Caco-2 (cell line): ENCODE measurements around the gene RBM12. TPM values are rescaled to one million over a fixed set of nuclear protein-coding genes. Genes with fewer than 3 reads are reported as not detected.
"Not testable (repeated sequence)": the region's sequence is repeated elsewhere in the genome, so short reads cannot be mapped to it uniquely, and the experiment has no call there.

Experiments used
- BruUV-seq: library from RNA; stranded (reverse); fragments of 400-500 nt; replicated peaks from 2 replicates; lab custom pipeline; 2021; lab: Mats Ljungman, UMichigan
- CTCF ChIA-PET: fragments of 300-600 bp; sonication (Branson Sonifier 250); formaldehyde crosslinking; loops from one replicate; lab custom pipeline; 2022; ENCODE audit warnings: antibody characterized with exemption; lab: Charles Lee
- POLR2A ChIA-PET: fragments of 300-600 bp; sonication (Branson Sonifier 250); formaldehyde crosslinking; loops from one replicate; lab custom pipeline; 2022; ENCODE audit warnings: antibody characterized with exemption; lab: Charles Lee
- DNase-seq, 2 experiments: peaks; one replicate each; pipeline versions ENCODE4 v3.0.0 to v3.0.0-alpha.2; 2020 to 2022
- H3K27me3 ChIP-seq: replicated peaks from 2 replicates; pipeline ENCODE4 v1.6.0; 2011; ENCODE audit warnings: low read length; ENCODE audit not compliant: control insufficient read depth, insufficient read depth
- H3K36me3 ChIP-seq: 2 replicates; pipeline ENCODE4 v1.5.1; 2011; ENCODE audit warnings: low read length; ENCODE audit not compliant: control insufficient read depth, insufficient read depth
- H3K4me1 ChIP-seq: fragments of 250-450 bp; sonication (Bioruptor Pico); 2 replicates; pipeline ENCODE4 v1.5.1; 2020; ENCODE audit warnings: mild to moderate bottlenecking
- H3K4me3 ChIP-seq: 2 replicates; pipeline ENCODE4 v1.5.1; 2011; ENCODE audit warnings: low read depth, mild to moderate bottlenecking, control low read depth, low read length
- H3K9me3 ChIP-seq: fragments of 250-450 bp; sonication (Bioruptor Pico); 2 replicates; pipeline ENCODE4 v1.5.1; 2020; ENCODE audit warnings: mild to moderate bottlenecking, moderate library complexity
- H3K27ac Mint-ChIP-seq: one replicate; pipeline ENCODE4 v1.8.0; 2022; ENCODE audit warnings: mixed read lengths; ENCODE audit not compliant: unreplicated experiment
- H3K27me3 Mint-ChIP-seq: one replicate; pipeline ENCODE4 v1.8.0; 2022; ENCODE audit warnings: mixed read lengths; ENCODE audit not compliant: insufficient read depth, unreplicated experiment
- H3K36me3 Mint-ChIP-seq: one replicate; pipeline ENCODE4 v1.8.0; 2022; ENCODE audit warnings: mild to moderate bottlenecking, mixed read lengths; ENCODE audit not compliant: insufficient read depth, unreplicated experiment
- H3K4me1 Mint-ChIP-seq: one replicate; pipeline ENCODE4 v1.8.0; 2022; ENCODE audit warnings: low read depth, mixed read lengths; ENCODE audit not compliant: unreplicated experiment
- H3K4me3 Mint-ChIP-seq: one replicate; pipeline ENCODE4 v1.8.0; 2022; ENCODE audit warnings: mild to moderate bottlenecking, moderate library complexity, mixed read lengths; ENCODE audit not compliant: unreplicated experiment
- H3K9me3 Mint-ChIP-seq: one replicate; pipeline ENCODE4 v1.8.0; 2022; ENCODE audit warnings: mixed read lengths; ENCODE audit not compliant: unreplicated experiment
- CTCF ChIP-seq, 2 experiments: fragments of 200-600 bp in 1 of 2; IDR thresholded peaks; 1 replicate in 1 of 2; 2 replicates in 1 of 2; pipeline versions ENCODE4 v1.5.1 to v1.8.0; 2011 to 2022; ENCODE audit warnings: antibody characterized with exemption in 1 of 2, control low read depth in 1 of 2, inconsistent platforms in 1 of 2, low read depth in 1 of 2, low read length in 1 of 2, mild to moderate bottlenecking in 1 of 2, moderate library complexity in 1 of 2; ENCODE audit not compliant: insufficient read depth in 1 of 2, severe bottlenecking in 1 of 2, unreplicated experiment in 1 of 2
- intact Hi-C: fragments of 100-400 bp; cut with micrococcal nuclease; formaldehyde crosslinking; loops from one replicate; pipeline ENCODE4 v1.10.0; 2022; ENCODE audit not compliant: unreplicated experiment
- total RNA-seq: library from RNA; stranded (reverse); gene quantifications from 2 replicates; pipeline ENCODE4 v1.2.3, GENCODE V29; 2022

The RBM12 gene
- total RNA-seq, 1 experiment from 2014 or later: 147 TPM

GRCh38 chr20:35709259-35709658 lies 44.6 kb upstream of the RBM12 start:
- peaks cover 13% of the 10 kb centered on the region for H3K36me3 ChIP-seq
- no TSS peak for BruUV-seq
- intact Hi-C loops: no loop called here
- Mint-ChIP-seq H3K4me3 (no peak overlapping the region), H3K27me3 (no peaks in the 10 kb centered on the region), H3K9me3 (no peaks in the 10 kb centered on the region), H3K27ac (peak overlapping the region; percentile 4), H3K36me3 (peaks cover 100% of the 10 kb centered on the region), H3K4me1 (peaks cover 10% of the 10 kb centered on the region)
- no peaks in the 10 kb centered on the region for H3K4me1 ChIP-seq
- DNase-seq: no peak
- TF ChIP-seq CTCF (IDR thresholded peaks at IDR 0.05; ENCODE audit: insufficient read depth in 1 of 2, low read depth in 1 of 2, low read length in 1 of 2, severe bottlenecking in 1 of 2, unreplicated experiment in 1 of 2): no peak
- POLR2A ChIA-PET: interaction anchor here (0.9 to 1.0 kb wide), 2 partner anchors 10 to 33 kb away, joined by 4 to 10 read pairs; partner anchors contain the start of genes NFS1, RBM39 and ROMO1
- H3K4me3 ChIP-seq: no peak overlapping the region
- H3K9me3 ChIP-seq: no peaks in the 10 kb centered on the region
- no peaks in the 10 kb centered on the region for H3K27me3 ChIP-seq
- CTCF ChIA-PET: no interaction called here

GRCh38 chr20:35708502-35708901 lies 43.8 kb upstream of the RBM12 start:
- H3K36me3 Mint-ChIP-seq: peaks cover 100% of the 10 kb centered on the region
- H3K27me3 Mint-ChIP-seq: no peaks in the 10 kb centered on the region
- Histone ChIP-seq H3K4me3 (no peak overlapping the region), H3K36me3 (peaks cover 10% of the 10 kb centered on the region), H3K9me3 (no peaks in the 10 kb centered on the region), H3K4me1 (no peaks in the 10 kb centered on the region), H3K27me3 (no peaks in the 10 kb centered on the region)
- intact Hi-C loops: no loop called here
- ChIA-PET CTCF (no interaction called here), POLR2A (interaction anchor here (0.5 to 1.0 kb wide), 5 partner anchors 15 to 255 kb away, joined by 3 to 19 read pairs (median 4); partner anchors contain the start of gene RBM39)
- TSS peak; percentile 0 for BruUV-seq
- H3K27ac Mint-ChIP-seq: no peak overlapping the region
- no peaks in the 10 kb centered on the region for H3K9me3 Mint-ChIP-seq
- no peak for DNase-seq
- peaks cover 17% of the 10 kb centered on the region for H3K4me1 Mint-ChIP-seq
- no peak overlapping the region for H3K4me3 Mint-ChIP-seq
- TF ChIP-seq CTCF (IDR thresholded peaks at IDR 0.05; ENCODE audit: insufficient read depth in 1 of 2, low read depth in 1 of 2, low read length in 1 of 2, severe bottlenecking in 1 of 2, unreplicated experiment in 1 of 2): no peak

- H3K9me3 ChIP-seq, BruUV-seq, DNase-seq, H3K4me1 ChIP-seq, H3K27ac Mint-ChIP-seq, H3K27me3 Mint-ChIP-seq, H3K4me3 Mint-ChIP-seq, CTCF ChIA-PET, H3K27me3 ChIP-seq, H3K9me3 Mint-ChIP-seq, H3K4me3 ChIP-seq, H3K36me3 ChIP-seq, intact Hi-C loops: not testable (repeated sequence)
- POLR2A ChIA-PET: interaction anchor here (0.6 kb wide), 1 partner anchor 248 kb away, joined by 3 read pairs; no protein-coding TSS in a partner anchor
- H3K4me1 Mint-ChIP-seq: peaks cover 18% of the 10 kb centered on the region
- peaks cover 100% of the 10 kb centered on the region for H3K36me3 Mint-ChIP-seq
Observed at GRCh38 chr20:35706591-35707529, 42.2 kb upstream of the RBM12 start.

GRCh38 chr20:35705894-35706293 lies 41.2 kb upstream of the RBM12 start:
- peaks cover 100% of the 10 kb centered on the region for H3K36me3 Mint-ChIP-seq
- BruUV-seq, H3K36me3 ChIP-seq, POLR2A ChIA-PET, DNase-seq, H3K4me3 Mint-ChIP-seq, CTCF ChIA-PET, H3K27me3 ChIP-seq, H3K4me1 ChIP-seq, H3K4me3 ChIP-seq, H3K9me3 Mint-ChIP-seq, intact Hi-C loops, H3K9me3 ChIP-seq, H3K27ac Mint-ChIP-seq, H3K27me3 Mint-ChIP-seq: not testable (repeated sequence)
- peaks cover 17% of the 10 kb centered on the region for H3K4me1 Mint-ChIP-seq
